Fibroblast of villous mesenchyme (primary cell): ENCODE data around the gene ONECUT3. TPM values are rescaled to one million over a fixed set of nuclear protein-coding genes. Genes with fewer than 3 reads are reported as not detected.

ENCODE experiments used
- DNase-seq: peaks from one replicate; pipeline ENCODE4 v3.0.0-alpha.2; 2010; ENCODE audit warnings: low read depth
- H3K4me3 ChIP-seq: 2 replicates; pipeline ENCODE4 v1.5.1; 2011; ENCODE audit warnings: low read depth, mild to moderate bottlenecking, low read length
- total RNA-seq: library from RNA; depleted of rRNA; stranded (reverse); fragments of >200 nt; gene quantifications from 2 replicates; pipeline ENCODE4 v1.2.3, GENCODE V29; 2012
- TF ChIP-seq, protein P1 (sequence below): IDR thresholded peaks from 2 replicates; pipeline ENCODE4 v1.5.1; 2012; ENCODE audit warnings: low read depth, mild to moderate bottlenecking, low read length; ENCODE audit not compliant: insufficient read depth

The ONECUT3 gene
- total RNA-seq, 1 donor: not detected

GRCh38 chr19:1747285-1748114 is 5.8 kb upstream of the ONECUT3 start:
- peak; percentile 34 for DNase-seq
- TF ChIP-seq, protein P1, sequence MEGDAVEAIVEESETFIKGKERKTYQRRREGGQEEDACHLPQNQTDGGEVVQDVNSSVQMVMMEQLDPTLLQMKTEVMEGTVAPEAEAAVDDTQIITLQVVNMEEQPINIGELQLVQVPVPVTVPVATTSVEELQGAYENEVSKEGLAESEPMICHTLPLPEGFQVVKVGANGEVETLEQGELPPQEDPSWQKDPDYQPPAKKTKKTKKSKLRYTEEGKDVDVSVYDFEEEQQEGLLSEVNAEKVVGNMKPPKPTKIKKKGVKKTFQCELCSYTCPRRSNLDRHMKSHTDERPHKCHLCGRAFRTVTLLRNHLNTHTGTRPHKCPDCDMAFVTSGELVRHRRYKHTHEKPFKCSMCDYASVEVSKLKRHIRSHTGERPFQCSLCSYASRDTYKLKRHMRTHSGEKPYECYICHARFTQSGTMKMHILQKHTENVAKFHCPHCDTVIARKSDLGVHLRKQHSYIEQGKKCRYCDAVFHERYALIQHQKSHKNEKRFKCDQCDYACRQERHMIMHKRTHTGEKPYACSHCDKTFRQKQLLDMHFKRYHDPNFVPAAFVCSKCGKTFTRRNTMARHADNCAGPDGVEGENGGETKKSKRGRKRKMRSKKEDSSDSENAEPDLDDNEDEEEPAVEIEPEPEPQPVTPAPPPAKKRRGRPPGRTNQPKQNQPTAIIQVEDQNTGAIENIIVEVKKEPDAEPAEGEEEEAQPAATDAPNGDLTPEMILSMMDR: no peak
- H3K4me3 ChIP-seq: no peak overlapping the region

DNA sequence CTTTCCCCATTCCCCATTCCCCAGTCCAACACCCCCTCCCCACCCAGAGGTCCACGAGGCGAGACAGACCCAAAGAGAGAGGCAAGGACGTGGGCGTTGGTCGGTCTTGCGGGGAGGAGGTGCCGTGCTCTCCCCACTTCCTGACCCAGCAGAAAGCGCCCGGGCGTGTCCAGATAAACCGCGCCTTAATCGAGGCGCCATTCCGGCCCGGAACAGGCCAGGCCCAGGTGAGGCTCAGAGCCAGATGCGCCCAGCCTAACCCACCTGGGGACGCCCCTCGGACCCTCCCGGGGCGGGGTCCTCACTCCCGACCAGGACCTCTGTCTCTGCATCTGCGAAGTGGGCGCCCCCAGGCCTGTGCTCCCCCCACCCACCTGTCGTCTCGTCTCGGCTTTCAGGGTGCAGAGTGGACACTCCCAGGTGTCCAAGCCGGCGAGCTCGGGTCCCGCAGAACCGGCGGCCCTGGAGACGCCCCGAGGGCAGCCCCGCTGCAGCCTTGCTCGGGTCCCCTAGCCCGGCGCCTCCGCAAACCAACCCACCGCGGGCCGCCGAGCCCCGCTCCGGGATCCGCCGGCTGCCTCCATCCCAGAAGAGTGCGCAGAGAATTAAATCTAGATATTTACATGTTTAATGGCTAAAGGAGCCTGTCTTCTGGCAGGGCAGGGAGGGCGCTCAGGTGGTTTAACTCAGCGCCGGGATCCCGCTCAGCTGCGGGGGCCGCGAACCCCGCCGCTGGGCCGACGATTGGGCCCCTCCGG is 5.0 kb upstream of the ONECUT3 start:
- no peak for DNase-seq
- peak overlapping the region; percentile 12 for H3K4me3 ChIP-seq
- TF ChIP-seq, protein P1: no peak

- TF ChIP-seq, protein P1: no peak
- no peak overlapping the region for H3K4me3 ChIP-seq
- DNase-seq: no peak
These were observed 4.4 kb upstream of the ONECUT3 start for GRCh38 chr19:1748873-1749341.

- DNase-seq: no peak
- TF ChIP-seq, protein P1: no peak
These were observed 3.6 kb upstream of the ONECUT3 start for GRCh38 chr19:1749373-1750342.

GRCh38 chr19:1750343-1751021 is 2.8 kb upstream of the ONECUT3 start:
- DNase-seq: no peak
- TF ChIP-seq, protein P1: no peak
- no peak overlapping the region for H3K4me3 ChIP-seq

More at GRCh38 chr19:1749373-1750342, 3.6 kb upstream of the ONECUT3 start:
- H3K4me3 ChIP-seq: no peak overlapping the region

GRCh38 chr19:1751367-1752008 is 1.8 kb upstream of the ONECUT3 start:
- DNase-seq: no peak
- TF ChIP-seq, protein P1: no peak
- H3K4me3 ChIP-seq: no peak overlapping the region
